Gastrocnemius medialis (tissue), 4 donors: ENCODE data around the gene ATP1B1.

ENCODE experiments used
- CTCF ChIP-seq, 5 experiments: fragments of 450-650 bp in 3 of 5; fragments of 200-600 bp in 2 of 5; sonication (generic) in 2 of 5; IDR thresholded peaks in 4 of 5; conservative IDR thresholded peaks in 1 of 5; 1 replicate in 4 of 5; 2 replicates in 1 of 5; pipeline ENCODE4 v1.5.1; 2016 to 2019; ENCODE audit warnings: antibody characterized with exemption in 5 of 5, mild to moderate bottlenecking in 3 of 5, moderate library complexity in 3 of 5
- POLR2A ChIP-seq, 2 donors: fragments of 450-650 bp; IDR thresholded peaks; one replicate each; pipeline ENCODE4 v1.6.1; 2017; ENCODE audit warnings: antibody characterized with exemption in 2 of 2, mild to moderate bottlenecking in 2 of 2, moderate library complexity in 2 of 2

GRCh38 chr1:169141356-169141755 lies 34.9 kb downstream of the ATP1B1 start:
- TF ChIP-seq CTCF (IDR thresholded peaks at IDR 0.05 in 4 of 5, conservative IDR thresholded peaks at IDR 0.05 in 1 of 5) = no peak
- no peak for TF ChIP-seq POLR2A (IDR thresholded peaks at IDR 0.05)
